Thyroid gland (tissue), 4 donors: Measurements from ENCODE around the gene AHI1. TPM values are rescaled to one million over a fixed set of nuclear protein-coding genes. Genes with fewer than 3 reads are reported as not detected.

Experiments
- DNase-seq, 2 donors: peaks; one replicate each; pipeline ENCODE4 v3.0.0-alpha.2; 2019
- H3K27ac ChIP-seq, 3 donors: fragments of 200-600 bp; sonication (generic); 1 replicate in 2 of 3; 2 replicates in 1 of 3; pipeline ENCODE4 v1.5.1; 2016 to 2019; ENCODE audit warnings: mild to moderate bottlenecking in 1 of 3, moderate library complexity in 1 of 3
- H3K27me3 ChIP-seq: fragments of 200-600 bp; sonication (generic); one replicate; pipeline ENCODE4 v1.5.1; 2019
- H3K36me3 ChIP-seq, 2 donors: fragments of 200-600 bp; sonication (generic); one replicate each; pipeline ENCODE4 v1.5.1; 2016 to 2019
- H3K4me1 ChIP-seq, 2 donors: fragments of 200-600 bp; sonication (generic); one replicate each; pipeline ENCODE4 v1.5.1; 2017 to 2019
- H3K4me3 ChIP-seq, 3 donors: fragments of 200-600 bp; sonication (generic); replicated peaks in 1 of 3; 1 replicate in 2 of 3; 2 replicates in 1 of 3; pipeline ENCODE4 v1.5.1; 2016; ENCODE audit warnings: mild to moderate bottlenecking in 1 of 3
- H3K9me3 ChIP-seq: fragments of 200-600 bp; sonication (generic); one replicate; pipeline ENCODE4 v1.5.1; 2017
- CTCF ChIP-seq, 6 experiments: fragments of 200-600 bp in 3 of 6; fragments of 450-650 bp in 3 of 6; sonication (generic) in 3 of 6; IDR thresholded peaks; one replicate each; pipeline ENCODE4 v1.5.1; 2016 to 2019; ENCODE audit warnings: antibody characterized with exemption in 6 of 6, mild to moderate bottlenecking in 2 of 6, inconsistent platforms in 1 of 6, moderate library complexity in 1 of 6
- POLR2A ChIP-seq, 2 donors: fragments of 450-650 bp; IDR thresholded peaks; one replicate each; pipeline ENCODE4 v1.6.1; 2017; ENCODE audit warnings: antibody characterized with exemption in 2 of 2, mild to moderate bottlenecking in 2 of 2, moderate library complexity in 1 of 2
- WGBS, 2 donors: methylation state at CpG; one replicate each; pipeline ENCODE4 v1.1.5; 2017; 5-methylcytosine and 5-hydroxymethylcytosine counted together
- intact Hi-C: fragments of 100-400 bp; cut with DNase I; formaldehyde crosslinking; loops from one replicate; pipeline ENCODE4 v1.15.1; 2023
- total RNA-seq, 4 donors: library from RNA; depleted of rRNA; stranded (reverse); fragments of >200 nt; gene quantifications; one replicate each; pipeline ENCODE4 v1.2.3, GENCODE V29; 2016

AHI1 gene
- total RNA-seq, 4 donors from 2014 or later = 25.5 to 53.3 (median 42.1) TPM

DNA sequence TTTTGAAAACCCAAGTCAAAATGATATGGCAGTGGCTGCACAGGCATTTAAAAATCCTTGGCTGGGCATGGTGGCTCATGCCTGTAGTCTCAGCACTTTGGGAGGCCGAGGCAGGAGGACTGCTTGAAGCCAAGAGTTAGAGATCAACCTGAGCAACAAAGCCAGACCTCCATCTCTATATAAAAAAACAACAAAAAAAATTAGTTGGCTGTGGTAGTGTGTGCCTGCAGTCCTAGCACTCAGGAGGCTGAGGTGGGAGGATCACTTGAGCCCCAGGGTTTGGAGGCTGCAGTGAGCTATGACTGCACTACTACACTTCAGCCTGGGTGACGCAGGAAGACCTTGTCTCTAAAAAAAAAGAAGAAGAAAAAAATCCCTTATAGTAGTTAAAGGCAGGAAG lies 173.6 kb downstream of the AHI1 start:
- H3K36me3 ChIP-seq = no peaks in the 10 kb centered on the region
- intact Hi-C loops = no loop called here
- H3K27ac ChIP-seq = peak overlapping the region in 1 of 3 donors; percentile 79
- H3K4me3 ChIP-seq = no peak overlapping the region
- H3K27me3 ChIP-seq = no peaks in the 10 kb centered on the region
- TF ChIP-seq POLR2A (IDR thresholded peaks at IDR 0.05) (no peak), CTCF (IDR thresholded peaks at IDR 0.05) (no peak)
- peaks cover 19 to 25% of the 10 kb centered on the region in 2 donors for H3K4me1 ChIP-seq
- WGBS, 2 donors = 75 to 97% methylated on average over 2 of the region's 2 CpGs
- H3K9me3 ChIP-seq = no peaks in the 10 kb centered on the region
- no peak for DNase-seq

DNA sequence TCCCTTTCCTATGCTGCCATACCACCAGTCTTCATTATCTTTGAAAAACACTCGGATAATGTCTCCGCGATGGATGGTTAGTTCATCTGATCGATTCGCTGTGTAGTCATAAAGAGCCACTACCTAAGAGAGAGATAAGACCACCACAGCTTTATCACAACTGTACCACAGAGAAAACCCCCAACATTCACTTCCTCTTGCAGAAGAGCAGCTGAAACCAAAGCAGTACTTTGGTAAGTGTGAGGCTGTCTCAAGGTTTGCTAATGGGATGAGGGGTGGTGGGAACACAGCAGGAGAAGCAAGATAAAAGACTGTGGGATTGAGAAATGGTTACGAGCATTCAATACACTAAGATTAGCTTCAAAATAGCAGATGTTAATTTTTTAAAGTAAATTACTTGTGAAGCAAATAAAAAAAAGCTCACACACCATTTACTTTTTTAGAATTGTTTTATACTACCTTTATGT lies 174.3 kb downstream of the AHI1 start:
- WGBS, 2 donors = 74 to 75% methylated on average over 6 of the region's 6 CpGs
- DNase-seq = no peak
- Histone ChIP-seq H3K27me3 (no peaks in the 10 kb centered on the region), H3K9me3 (no peaks in the 10 kb centered on the region), H3K36me3 (no peaks in the 10 kb centered on the region), H3K4me3 (no peak overlapping the region), H3K4me1 (peaks cover 19 to 25% of the 10 kb centered on the region in 2 donors), H3K27ac (peak overlapping the region; percentile 67 to 79 (median 77))
- TF ChIP-seq CTCF (IDR thresholded peaks at IDR 0.05) (no peak), POLR2A (IDR thresholded peaks at IDR 0.05) (no peak)
- intact Hi-C loops = no loop called here

GRCh38 chr6:135322427-135323201 lies 174.9 kb downstream of the AHI1 start:
- peak; percentile 66 to 75 for DNase-seq
- Histone ChIP-seq H3K27ac (peak overlapping the region; percentile 67 to 80 (median 77)), H3K4me3 (no peak overlapping the region), H3K4me1 (peaks cover 19 to 25% of the 10 kb centered on the region in 2 donors), H3K36me3 (no peaks in the 10 kb centered on the region), H3K9me3 (no peaks in the 10 kb centered on the region), H3K27me3 (no peaks in the 10 kb centered on the region)
- TF ChIP-seq CTCF (IDR thresholded peaks at IDR 0.05) = no peak
- TF ChIP-seq POLR2A (IDR thresholded peaks at IDR 0.05) = no peak
- intact Hi-C loops = no loop called here
- WGBS, 2 donors = 42 to 46% methylated on average over 3 of the region's 3 CpGs

- peaks cover 19 to 25% of the 10 kb centered on the region in 2 donors for H3K4me1 ChIP-seq
- intact Hi-C loops = no loop called here
- no peak overlapping the region for H3K4me3 ChIP-seq
- no peaks in the 10 kb centered on the region for H3K27me3 ChIP-seq
- H3K36me3 ChIP-seq = no peaks in the 10 kb centered on the region
- no peaks in the 10 kb centered on the region for H3K9me3 ChIP-seq
- no peak for DNase-seq
- H3K27ac ChIP-seq = peak overlapping the region in 1 of 3 donors; percentile 80
- no peak for TF ChIP-seq CTCF (IDR thresholded peaks at IDR 0.05)
- TF ChIP-seq POLR2A (IDR thresholded peaks at IDR 0.05) = no peak
- 80 to 83% methylated on average over 8 of the region's 8 CpGs for WGBS, 2 donors
Observed at GRCh38 chr6:135320721-135321621, 176.6 kb downstream of the AHI1 start.
